HG03135 (cell line): ENCODE data around the gene STAT1.

Experiments
- ATAC-seq: cut with Tn5 transposase; IDR thresholded peaks from one replicate; pipeline ENCODE4 v1.9.1; 2021; ENCODE audit warnings: mild to moderate bottlenecking, moderate library complexity; ENCODE audit not compliant: unreplicated experiment

STAT1 gene

DNA sequence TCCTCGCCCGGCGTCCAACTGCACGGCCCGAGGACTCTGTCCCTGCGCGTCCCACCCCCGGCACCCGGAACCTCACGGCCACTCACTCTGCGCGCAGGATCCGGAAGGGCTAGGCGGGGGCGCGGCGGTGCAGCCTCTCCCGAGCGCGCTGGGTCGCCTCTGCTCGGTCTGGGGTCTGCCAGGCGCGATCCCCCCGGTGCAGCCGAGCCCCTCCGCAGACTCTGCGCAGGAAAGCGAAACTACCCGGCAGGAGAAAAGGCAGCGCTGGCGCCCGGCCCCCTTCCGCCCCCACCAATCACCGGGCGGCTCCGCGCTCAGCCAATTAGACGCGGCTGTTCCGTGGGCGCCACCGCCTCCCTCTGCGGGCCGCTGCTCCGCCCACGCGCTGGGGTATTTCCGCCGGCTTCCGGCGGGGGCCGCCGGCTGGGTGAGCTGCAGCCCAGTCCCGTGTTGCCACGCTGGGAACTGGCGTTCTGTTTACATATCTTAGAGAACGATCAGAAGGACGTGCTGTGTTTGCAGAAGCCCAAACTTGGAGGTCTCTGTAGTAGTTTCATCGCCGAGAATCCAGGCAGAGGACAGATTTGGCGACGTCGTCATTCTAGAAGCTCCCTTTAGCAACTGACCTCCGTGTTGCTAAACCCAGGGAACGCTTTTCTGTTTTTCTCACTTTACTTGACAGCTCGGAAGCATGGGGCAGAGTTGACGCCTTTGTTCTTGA, at the start of gene STAT1:
TSS of gene STAT1 (minus strand) at position 240 of the 721 bp plus-strand sequence. CDS start 4,168 bp downstream, outside the sequence.
- ATAC-seq: peak; percentile 80

DNA sequence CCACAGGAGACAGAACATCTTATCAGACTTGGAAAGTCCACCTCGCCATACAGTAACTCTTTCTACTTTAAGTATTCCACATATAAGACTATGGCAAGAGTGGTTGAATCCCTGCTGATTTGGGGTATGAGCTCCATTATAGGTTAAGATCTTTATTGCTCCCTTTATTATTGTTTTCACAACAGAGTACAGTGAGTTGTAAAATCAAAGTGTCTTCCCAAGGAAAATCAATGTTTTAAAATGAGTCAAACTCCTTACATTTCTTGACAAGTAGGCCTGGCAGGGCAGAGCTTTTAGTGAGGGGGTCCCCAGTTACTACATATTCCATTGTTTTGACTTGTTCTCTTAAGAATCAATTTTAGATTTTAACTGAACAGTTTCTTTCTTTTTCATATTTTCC, 49.6 kb upstream of the STAT1 start:
- no peak for ATAC-seq

DNA sequence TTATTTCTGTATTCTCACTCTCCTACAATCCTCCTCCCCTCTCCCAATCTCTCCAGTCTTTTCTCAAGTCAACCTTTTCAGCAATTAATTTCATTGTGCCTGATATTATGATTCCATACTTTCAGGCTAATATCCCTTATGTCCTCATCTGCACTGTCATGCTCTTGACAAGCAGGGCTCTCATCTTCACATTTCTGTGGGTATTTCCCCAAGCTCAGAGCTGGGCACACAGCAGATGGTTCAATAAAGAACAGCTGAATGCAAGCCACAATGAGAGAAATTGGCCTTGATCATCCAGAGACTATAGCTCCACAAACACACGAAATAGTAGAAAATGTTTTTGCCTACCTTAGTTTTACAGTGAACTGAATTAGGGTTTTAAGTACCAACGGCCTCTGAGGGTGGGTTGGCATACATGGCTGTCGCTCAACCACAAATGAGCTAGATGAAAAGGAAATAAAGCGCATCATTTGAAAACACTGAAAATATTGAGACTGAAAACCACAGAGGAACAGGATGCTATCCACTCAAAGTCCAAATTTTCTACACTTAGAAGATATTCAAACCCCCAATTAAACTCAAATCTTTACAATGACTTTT, 47.5 kb upstream of the STAT1 start:
- ATAC-seq: no peak

DNA sequence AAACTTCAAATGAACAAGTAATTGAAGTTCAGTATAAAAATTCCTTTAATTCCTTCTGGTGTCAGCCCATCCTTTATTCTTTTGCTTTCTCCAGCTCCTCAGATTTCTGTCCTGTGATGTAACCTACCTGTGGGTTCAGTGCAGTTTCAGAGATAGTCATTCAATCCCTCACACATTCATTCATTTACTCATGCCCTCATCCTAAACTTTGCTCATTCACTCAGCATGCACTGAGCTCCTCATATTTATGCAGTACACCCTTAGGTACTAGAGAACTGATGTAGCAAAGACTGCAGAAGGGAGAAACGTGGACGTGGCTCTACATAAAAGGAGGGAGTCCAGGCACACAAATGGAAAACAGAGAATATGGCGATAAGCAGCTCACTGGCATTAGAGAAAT, 45.3 kb upstream of the STAT1 start:
- ATAC-seq: no peak

DNA sequence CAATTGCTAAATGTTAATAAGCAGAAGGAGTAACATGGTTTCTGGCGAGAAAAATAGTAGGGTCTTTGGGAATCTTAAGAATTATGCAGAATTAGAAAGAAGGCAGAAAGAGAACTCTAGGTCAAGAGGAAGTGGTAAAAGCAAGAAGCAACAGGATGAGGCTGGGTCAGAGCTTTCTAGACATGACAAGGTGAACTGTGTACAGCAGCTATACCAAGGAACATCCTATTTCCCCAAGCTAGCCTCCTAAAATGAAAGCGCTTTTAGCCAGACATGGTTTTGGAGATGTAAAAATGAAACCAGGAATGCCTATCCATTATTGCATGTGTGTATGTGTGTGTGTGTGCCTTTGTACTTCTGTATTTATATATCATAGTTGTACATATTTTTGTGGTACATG, 42.3 kb upstream of the STAT1 start:
- ATAC-seq: no peak

DNA sequence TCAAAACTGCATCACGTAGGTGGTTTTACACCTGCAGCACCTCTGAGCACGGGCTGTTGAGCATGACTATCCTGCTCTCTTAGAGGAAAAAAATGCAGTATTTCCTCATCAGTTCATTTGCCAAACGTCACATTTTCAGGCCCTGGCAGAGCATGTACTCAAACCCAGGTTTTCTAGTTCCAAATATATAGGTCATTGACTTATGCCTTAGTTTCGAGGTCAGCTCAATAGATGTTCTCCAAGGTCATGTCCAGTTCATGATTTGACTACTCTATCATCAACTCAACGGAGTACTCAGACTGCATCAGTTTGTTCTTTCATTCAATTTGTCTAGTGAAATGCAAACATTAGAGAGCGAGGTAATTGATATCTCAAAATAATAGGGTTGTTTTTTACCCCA, 39.3 kb upstream of the STAT1 start:
- no peak for ATAC-seq

DNA sequence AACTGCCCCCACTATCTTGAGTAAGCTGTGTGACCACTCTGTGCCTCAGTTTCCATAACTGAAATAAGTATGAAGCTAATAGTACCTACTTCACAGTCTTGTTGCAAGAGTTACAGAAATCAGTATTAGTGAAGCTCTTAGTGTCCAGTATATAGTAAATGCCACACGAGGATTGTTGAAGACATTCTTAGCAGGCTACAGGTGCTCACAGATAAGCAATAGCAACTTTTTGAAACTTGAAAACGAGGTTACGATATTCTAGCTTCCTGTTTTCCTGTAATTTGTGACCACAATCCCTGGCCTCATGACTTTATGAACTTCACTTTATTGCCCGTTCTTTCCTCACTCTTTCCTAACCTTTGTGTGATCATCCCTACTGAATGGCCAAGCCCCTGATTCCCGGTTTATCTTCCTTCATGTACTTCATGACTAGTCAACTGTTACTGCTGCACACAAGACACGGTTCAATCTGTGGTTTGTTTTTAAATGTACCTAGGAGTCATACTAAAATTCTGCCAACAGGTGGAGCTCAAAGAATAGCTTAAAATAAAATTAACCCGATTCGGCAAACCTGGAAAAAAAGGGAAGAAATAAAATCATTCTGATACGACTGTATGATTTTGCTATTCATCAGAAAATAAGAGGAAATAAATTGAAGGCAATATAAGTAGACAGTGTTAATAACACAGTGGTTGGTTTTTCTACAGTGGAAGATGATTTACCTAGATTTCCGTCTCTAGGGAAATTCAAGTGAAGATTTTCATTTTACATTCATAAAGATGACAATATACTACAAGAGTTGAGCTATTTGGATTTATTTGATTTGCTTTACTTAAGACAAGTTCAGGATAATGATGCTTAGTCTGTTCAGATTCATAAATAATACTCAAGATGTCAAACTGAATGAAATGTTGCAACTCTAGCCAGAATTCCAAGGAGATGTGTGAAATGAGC, 38.1 kb upstream of the STAT1 start:
- peak; percentile 49 for ATAC-seq

DNA sequence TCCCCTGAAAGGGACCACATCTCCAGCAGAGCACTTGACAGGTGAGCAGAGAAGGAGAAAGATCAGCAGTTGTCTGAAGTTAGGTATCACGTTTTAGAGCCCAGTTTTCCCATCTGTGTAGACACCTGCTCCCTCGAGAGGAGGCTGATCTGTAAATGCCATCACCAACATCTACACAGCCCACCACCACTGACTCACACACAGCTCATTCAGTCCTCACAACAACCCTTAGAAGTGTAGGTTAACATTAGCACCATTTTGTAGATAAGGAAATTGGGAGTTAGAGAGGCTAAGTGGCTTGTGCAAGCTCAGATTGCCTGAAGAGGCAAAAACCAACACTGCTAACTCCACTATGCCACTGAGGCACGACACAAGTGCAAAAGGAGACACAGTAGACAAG, 37.2 kb upstream of the STAT1 start:
- ATAC-seq: no peak

DNA sequence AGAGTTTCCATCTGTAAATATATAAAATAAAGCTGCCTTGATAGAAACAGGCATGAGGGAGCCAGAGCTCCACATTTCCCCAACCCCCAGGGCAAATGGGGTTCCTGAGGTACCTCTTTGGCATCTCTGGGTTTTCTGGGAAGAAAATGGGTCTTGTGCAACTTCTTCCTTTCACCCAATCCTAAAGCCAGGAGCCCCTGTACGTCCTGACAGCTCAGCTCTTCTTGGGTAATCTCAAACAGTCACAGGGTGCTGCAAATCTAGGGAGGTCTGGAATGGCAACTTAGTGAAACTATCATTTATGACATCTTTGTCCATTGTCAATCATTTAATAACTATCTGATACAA, 36.6 kb upstream of the STAT1 start:
- no peak for ATAC-seq

DNA sequence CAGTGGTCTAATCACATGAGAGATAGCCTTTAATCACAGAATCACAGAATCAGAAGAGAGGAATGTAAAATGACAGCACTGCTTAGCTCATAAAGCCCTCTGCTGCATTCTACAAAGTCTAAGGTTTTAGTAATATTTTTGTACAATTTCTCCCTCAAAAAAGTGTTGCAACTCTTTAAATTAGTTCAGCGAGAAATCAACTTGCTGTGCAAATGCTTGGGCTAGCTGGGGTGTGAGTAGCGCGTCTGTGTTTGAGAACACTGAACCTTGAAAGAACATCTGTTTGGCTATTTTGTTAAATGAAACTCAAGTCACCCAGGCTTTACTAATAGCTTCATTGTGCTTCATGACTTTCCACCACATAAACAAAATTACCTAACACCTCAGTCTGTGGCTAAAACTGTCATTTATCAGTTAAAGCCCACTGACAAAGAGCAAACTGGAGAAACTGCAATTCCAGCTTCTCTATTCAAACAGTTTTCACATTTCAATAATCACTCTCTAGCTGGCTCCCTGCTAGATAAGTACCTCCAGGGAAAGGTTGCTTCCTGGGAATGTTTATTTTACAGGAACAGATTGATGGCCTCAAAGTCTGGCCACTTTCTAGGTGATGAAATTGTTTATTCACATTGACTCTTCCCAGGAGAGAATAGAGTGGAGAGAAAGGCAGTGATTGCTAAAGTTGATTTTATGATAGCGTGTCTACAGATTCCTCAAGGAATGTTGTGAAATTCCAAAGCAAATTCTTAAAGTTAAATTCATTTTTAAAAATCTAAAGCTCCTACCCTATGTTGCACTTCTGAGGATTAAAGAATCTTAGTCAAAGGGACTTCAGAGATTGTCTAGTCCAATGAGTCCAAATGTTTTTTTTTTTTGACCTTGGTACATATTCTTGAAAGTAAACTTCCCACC, 36.0 kb upstream of the STAT1 start:
- peak; percentile 68 for ATAC-seq

DNA sequence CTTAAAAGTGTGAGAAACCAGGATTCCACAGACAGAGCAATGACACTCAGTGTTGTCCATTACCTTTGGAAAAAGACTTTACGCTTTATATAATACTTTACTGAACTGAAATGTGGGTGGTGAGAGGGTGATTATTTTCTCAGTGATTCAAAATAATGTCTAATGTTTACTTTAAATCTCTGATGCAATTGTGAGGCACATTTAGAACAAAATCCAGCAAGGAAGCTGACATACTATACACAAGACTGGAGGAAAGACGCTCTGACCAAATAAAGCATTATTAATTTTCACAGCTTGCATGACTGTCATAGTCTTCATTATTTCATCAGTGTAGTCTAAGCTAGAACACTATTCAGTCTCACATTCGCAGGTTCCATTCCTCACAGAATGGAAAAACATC, 34.1 kb upstream of the STAT1 start:
- ATAC-seq: no peak

DNA sequence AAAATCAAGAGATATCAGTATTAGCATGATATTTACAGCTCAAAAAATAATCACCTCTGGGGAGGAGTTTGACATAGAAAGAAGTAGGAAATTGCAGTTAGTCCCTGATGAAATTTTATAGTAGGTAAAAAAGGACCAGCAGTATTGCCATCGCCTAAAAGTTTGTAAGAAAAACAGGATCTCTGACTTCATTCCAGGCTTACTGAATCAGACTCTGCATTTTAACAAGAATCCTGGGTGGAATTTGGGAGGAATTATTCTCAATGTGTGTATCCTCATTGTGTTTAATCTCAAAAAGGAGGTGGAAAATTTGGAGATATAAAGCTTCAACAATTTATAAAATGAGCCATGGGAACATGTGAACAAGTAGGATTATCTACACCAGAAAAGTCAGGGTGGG, 31.2 kb upstream of the STAT1 start:
- no peak for ATAC-seq

DNA sequence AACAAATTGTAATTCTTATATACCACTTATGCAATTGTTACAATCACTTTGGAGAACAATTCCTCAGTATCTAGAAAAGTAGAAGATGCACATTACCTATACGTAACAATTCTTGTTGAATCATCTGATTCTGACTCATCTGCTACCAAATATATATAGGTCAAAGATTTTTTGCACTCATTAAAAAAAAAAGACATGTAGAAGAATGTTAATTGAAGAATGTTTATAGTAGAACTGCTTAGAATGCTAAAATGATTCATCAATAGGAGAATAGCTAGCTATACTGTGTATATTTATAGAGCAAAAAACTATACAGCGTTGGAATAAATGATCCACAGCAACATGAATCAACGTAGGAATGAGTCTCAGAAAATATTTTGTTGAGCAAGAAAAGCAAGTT, 29.5 kb upstream of the STAT1 start:
- ATAC-seq: no peak

DNA sequence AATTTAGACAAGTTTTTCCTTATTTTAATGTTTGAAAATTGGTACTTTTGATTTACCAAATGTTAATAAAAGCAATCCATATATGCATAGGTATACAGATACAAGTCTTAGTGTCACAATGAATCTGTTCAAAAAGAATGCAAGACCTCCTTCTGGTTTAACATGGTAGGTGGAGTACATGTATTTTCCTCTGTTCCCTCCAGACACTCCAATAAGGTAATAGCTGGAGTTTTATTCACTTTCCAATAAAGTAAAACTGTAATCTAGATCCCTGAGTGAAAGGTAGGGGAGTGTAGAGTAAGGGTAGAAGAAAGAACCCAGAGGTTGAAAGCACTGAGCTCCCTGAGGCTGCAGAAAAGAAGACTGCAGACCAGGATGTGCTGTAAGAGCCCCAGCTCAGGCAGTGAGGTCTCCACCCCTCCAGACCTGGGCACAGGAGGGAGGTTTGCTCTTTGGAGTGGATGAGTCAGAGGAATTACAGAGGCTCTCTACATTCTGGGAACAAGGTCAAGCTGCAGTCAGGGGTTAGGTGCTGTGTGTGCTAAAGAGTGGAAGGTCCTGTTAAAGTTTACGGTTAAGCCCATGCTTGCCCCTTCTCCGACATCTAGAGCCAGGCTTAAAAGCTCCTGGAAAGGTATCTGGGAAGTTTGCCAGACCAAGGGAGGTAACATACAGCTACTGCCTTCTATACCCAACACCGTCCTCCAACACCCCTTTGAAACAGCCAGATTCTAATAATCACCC, 27.6 kb upstream of the STAT1 start:
- ATAC-seq: no peak

DNA sequence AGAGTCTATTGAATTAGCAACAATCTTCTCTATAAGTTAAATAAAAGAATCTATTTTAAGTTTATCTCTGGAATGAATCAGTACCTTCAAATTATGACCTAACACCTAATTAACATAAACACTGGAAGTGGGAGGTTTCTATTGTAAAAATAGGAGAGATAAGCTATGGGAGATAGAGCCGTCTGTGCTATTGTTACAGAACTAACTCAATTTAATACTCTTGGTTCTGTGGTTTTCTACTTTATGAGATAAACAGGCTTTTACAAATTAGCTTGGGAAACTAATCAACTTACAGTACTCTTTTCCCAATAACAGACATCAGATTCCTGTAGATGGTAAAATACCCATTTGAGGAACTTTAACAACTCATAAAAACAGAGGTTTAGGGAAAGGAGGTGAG, 25.6 kb upstream of the STAT1 start:
- no peak for ATAC-seq

DNA sequence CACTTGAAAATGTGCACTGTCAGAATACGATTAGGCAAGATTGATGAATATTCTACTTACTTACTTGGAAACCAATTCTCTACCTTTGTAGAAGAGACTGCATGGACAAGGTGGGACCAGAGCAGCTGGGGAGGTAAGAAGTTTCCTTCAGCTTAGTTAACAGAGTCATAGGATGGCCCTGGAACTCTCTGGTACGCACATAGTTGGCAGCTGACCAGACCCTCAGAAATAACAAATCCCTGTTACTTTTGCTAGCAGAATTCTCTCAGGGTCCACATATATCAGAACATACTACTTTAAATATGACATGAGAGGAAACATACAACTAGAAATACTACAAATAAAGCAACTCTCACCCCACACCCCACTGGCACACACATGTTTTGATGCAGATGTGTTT, 24.8 kb upstream of the STAT1 start:
- ATAC-seq: no peak

DNA sequence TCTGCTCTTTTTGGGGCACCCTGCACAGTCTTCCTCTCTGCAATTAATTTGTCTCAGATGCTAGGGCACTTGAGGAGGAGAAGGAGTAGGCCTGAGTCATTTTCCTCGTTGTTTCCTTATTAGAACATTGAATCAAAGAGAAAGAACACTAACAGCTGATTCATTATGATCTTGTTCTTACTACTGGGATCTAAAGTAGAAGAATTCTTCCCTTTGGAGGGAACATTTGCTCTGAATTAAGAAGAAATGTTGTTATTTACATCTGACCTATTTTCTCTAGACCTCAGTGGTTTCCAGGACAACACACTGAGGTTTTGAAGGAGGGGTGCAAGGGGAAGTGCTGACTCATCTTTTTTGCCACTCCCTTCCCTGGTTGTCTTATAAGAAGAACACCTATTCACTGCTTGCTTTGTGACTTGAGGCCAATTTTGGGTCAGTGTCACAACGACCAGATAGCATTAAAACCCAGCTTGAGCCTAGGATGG, 24.3 kb upstream of the STAT1 start:
- no peak for ATAC-seq

DNA sequence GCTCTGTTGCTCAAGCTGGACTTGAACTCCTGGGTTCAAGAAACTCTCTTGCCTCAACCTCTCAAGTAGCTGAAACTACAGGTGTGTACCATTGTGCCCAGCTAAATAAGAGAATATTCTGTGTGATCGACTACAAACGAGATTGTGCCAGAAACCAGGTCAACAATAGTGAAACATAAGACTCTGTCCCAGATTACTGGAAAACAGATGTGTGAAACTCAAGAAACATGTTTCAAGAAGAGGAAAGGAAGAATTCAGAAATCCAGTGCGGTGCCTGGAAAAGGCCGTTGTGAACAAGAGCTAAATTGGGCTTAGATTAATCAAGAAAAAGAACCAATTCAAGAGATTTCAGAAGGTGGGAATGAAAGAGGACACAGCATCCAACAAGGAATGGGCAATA, 23.4 kb upstream of the STAT1 start:
- no peak for ATAC-seq

DNA sequence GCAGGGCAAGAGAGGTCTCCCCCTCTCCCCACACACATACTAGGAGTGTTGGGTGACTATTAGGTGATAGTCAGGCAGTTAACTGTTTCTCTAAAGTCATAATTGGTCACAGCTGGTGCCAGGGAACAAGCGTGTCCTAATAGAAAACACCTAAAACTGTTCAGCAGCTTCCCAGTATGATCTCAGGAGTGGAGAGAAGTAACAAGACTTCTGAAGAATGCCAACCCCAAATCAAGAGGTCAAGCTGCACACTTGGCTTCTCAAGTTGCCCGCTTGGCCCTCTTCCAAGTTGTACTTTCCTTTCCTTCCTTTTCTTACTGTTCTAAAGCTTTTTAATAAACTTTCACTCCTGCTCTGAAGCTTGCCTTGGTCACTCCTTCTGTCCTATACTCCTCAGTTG, 22.4 kb upstream of the STAT1 start:
- ATAC-seq: no peak
